Neural cell (in vitro differentiated cells): ENCODE results near the gene FSCN2. TPM values are rescaled to one million over a fixed set of nuclear protein-coding genes. Genes with fewer than 3 reads are reported as not detected.

Experiments used
- H2AFZ ChIP-seq: fragments of 200-600, 300-800 bp; sonication (generic), shearing (Covaris generic); 2 replicates; pipeline ENCODE4 v1.6.0; 2014; ENCODE audit warnings: low read depth, mild to moderate bottlenecking, antibody characterized with exemption, low read length, moderate library complexity
- H3F3A ChIP-seq: fragments of 200-600 bp; shearing (Covaris generic); 2 replicates; pipeline ENCODE4 v1.6.1; 2016; ENCODE audit warnings: mild to moderate bottlenecking, moderate library complexity, mixed read lengths, antibody characterized with exemption, low read length; ENCODE audit not compliant: insufficient read depth, poor library complexity, severe bottlenecking
- H3K27ac ChIP-seq: fragments of 200-600, 300-800 bp; sonication (generic), shearing (Covaris generic); 2 replicates; pipeline ENCODE4 v1.5.1; 2014; ENCODE audit warnings: mild to moderate bottlenecking, low read length, moderate library complexity
- H3K27me3 ChIP-seq: fragments of 300-800, 200-600 bp; sonication (generic), shearing (Covaris generic); 2 replicates; pipeline ENCODE4 v1.6.0; 2014; ENCODE audit warnings: mild to moderate bottlenecking, low read depth, low read length, moderate library complexity; ENCODE audit not compliant: insufficient read depth
- H3K36me3 ChIP-seq: fragments of 300-800, 200-600 bp; sonication (generic), shearing (Covaris generic); 2 replicates; pipeline ENCODE4 v1.5.1; 2014; ENCODE audit warnings: mild to moderate bottlenecking, antibody characterized with exemption, low read length, moderate library complexity; ENCODE audit not compliant: insufficient read depth
- H3K4me2 ChIP-seq: fragments of 300-800, 200-600 bp; sonication (generic), shearing (Covaris generic); 2 replicates; pipeline ENCODE4 v1.6.0; 2014; ENCODE audit warnings: mild to moderate bottlenecking, low read length
- H3K4me3 ChIP-seq: fragments of 300-800, 200-600 bp; sonication (generic), shearing (Covaris generic); 2 replicates; pipeline ENCODE4 v1.5.1; 2014; ENCODE audit warnings: mild to moderate bottlenecking, low read length, moderate library complexity
- H3K79me2 ChIP-seq: fragments of 200-600 bp; shearing (Covaris generic); replicated peaks from 2 replicates; pipeline ENCODE4 v1.6.0; 2014; ENCODE audit warnings: mild to moderate bottlenecking, low read length, moderate library complexity; ENCODE audit not compliant: insufficient read depth
- H3K9ac ChIP-seq: fragments of 300-800, 200-600 bp; sonication (generic), shearing (Covaris generic); 2 replicates; pipeline ENCODE4 v1.6.1; 2016; ENCODE audit warnings: mild to moderate bottlenecking, low read length, mixed read lengths
- H3K9me2 ChIP-seq: fragments of 200-600 bp; shearing (Covaris generic); 2 replicates; pipeline ENCODE4 v1.6.1; 2016; ENCODE audit warnings: mild to moderate bottlenecking, low read length, mixed read lengths; ENCODE audit not compliant: insufficient read depth
- H3K9me3 ChIP-seq: fragments of 200-600, 300-800 bp; sonication (generic), shearing (Covaris generic); 2 replicates; pipeline ENCODE4 v1.6.1; 2016; ENCODE audit warnings: mild to moderate bottlenecking, mixed run types, low read length, moderate library complexity, mixed read lengths
- H4K20me1 ChIP-seq: fragments of 200-600 bp; shearing (Covaris generic); 2 replicates; pipeline ENCODE4 v1.6.1; 2016; ENCODE audit warnings: mild to moderate bottlenecking, mixed run types; ENCODE audit not compliant: insufficient read depth
- CTCF ChIP-seq: fragments of 450-650 bp; IDR thresholded peaks from 2 replicates; pipeline ENCODE4 v1.5.1; 2014; ENCODE audit warnings: antibody characterized with exemption, mild to moderate bottlenecking, moderate library complexity; ENCODE audit not compliant: poor library complexity, severe bottlenecking
- EP300 ChIP-seq: fragments of 450-650 bp; conservative IDR thresholded peaks from 2 replicates; pipeline ENCODE4 v1.6.1; 2014; ENCODE audit warnings: antibody characterized with exemption, mild to moderate bottlenecking, moderate library complexity; ENCODE audit not compliant: poor library complexity, severe bottlenecking
- EZH2 ChIP-seq: fragments of 200-600, 300-800 bp; shearing (Covaris generic), sonication (generic); IDR thresholded peaks from 2 replicates; pipeline ENCODE4 v1.6.1; 2014; ENCODE audit warnings: antibody characterized with exemption, low read length, borderline replicate concordance, mild to moderate bottlenecking; ENCODE audit not compliant: insufficient read depth, poor library complexity, severe bottlenecking
- MXI1 ChIP-seq: fragments of 450-650 bp; conservative IDR thresholded peaks from 2 replicates; pipeline ENCODE4 v1.6.1; 2014; ENCODE audit warnings: antibody characterized with exemption, mild to moderate bottlenecking; ENCODE audit not compliant: poor library complexity, severe bottlenecking
- POLR2AphosphoS5 ChIP-seq: IDR thresholded peaks from 2 replicates; pipeline ENCODE4 v1.6.1; 2012
- RAD21 ChIP-seq: fragments of 450-650 bp; conservative IDR thresholded peaks from 2 replicates; pipeline ENCODE4 v1.6.1; 2014; ENCODE audit warnings: antibody characterized with exemption, mild to moderate bottlenecking, moderate library complexity
- REST ChIP-seq: IDR thresholded peaks from 2 replicates; pipeline ENCODE4 v1.6.1; 2012; ENCODE audit warnings: borderline replicate concordance
- SMC3 ChIP-seq: fragments of 450-650 bp; conservative IDR thresholded peaks from 2 replicates; pipeline ENCODE4 v1.6.1; 2014; ENCODE audit warnings: antibody characterized with exemption, mild to moderate bottlenecking, moderate library complexity; ENCODE audit not compliant: poor library complexity
- TAF1 ChIP-seq: IDR thresholded peaks from 2 replicates; pipeline ENCODE4 v1.6.1; 2012; ENCODE audit warnings: low read depth
- polyA plus RNA-seq: library from polyadenylated mRNA; depleted of rRNA; stranded (reverse); fragments of >200 nt; gene quantifications from 2 replicates; pipeline ENCODE4 v1.2.3, GENCODE V29; 2014

FSCN2 gene
- polyA plus RNA-seq, 1 donor from 2014 or later = 4.8 TPM

- Histone ChIP-seq H3K9ac (no peak overlapping the region), H3F3A (no peaks in the 10 kb centered on the region), H2AFZ (no peak overlapping the region), H3K27ac (no peak overlapping the region), H3K4me2 (no peak overlapping the region), H4K20me1 (no peaks in the 10 kb centered on the region), H3K9me2 (no peaks in the 10 kb centered on the region), H3K79me2 (no peaks in the 10 kb centered on the region), H3K36me3 (peaks cover 6% of the 10 kb centered on the region), H3K4me3 (no peak overlapping the region), H3K27me3 (no peaks in the 10 kb centered on the region), H3K9me3 (no peaks in the 10 kb centered on the region)
- no peak for TF ChIP-seq EP300
- TF ChIP-seq RAD21 = no peak
- no peak for TF ChIP-seq POLR2AphosphoS5
- TF ChIP-seq SMC3 = no peak
- no peak for TF ChIP-seq REST
- no peak for TF ChIP-seq CTCF
- TF ChIP-seq MXI1 = no peak
- no peak for TF ChIP-seq TAF1
- TF ChIP-seq EZH2 = no peak
These were observed 40.2 kb downstream of the FSCN2 start for GRCh38 chr17:81568416-81568815.

GRCh38 chr17:81569986-81570514 is 41.9 kb downstream of the FSCN2 start:
- Histone ChIP-seq H3K27ac (no peak overlapping the region), H3F3A (no peaks in the 10 kb centered on the region), H3K9me2 (no peaks in the 10 kb centered on the region), H3K4me3 (no peak overlapping the region), H3K36me3 (peaks cover 6% of the 10 kb centered on the region), H3K79me2 (no peaks in the 10 kb centered on the region), H2AFZ (no peak overlapping the region), H3K9ac (no peak overlapping the region), H3K27me3 (no peaks in the 10 kb centered on the region), H4K20me1 (no peaks in the 10 kb centered on the region), H3K9me3 (no peaks in the 10 kb centered on the region), H3K4me2 (no peak overlapping the region)
- TF ChIP-seq EZH2 (no peak), RAD21 (no peak), CTCF (no peak), EP300 (no peak), SMC3 (no peak), TAF1 (no peak), REST (no peak), MXI1 (no peak), POLR2AphosphoS5 (no peak)
